IMR-90 (cell line): ENCODE results near the gene TMEM86B. TPM values are rescaled to one million over a fixed set of nuclear protein-coding genes. Genes with fewer than 3 reads are reported as not detected.

Experiments
- ATAC-seq: fragments of 200-7000 bp; cut with Tn5 transposase; 2 replicates; pipeline ENCODE4 v1.9.1; 2020; ENCODE audit warnings: low read depth, mild to moderate bottlenecking, moderate library complexity
- BruUV-seq: library from RNA; stranded (reverse); fragments of 400-500 nt; replicated peaks from 2 replicates; lab custom pipeline; 2021; lab: Mats Ljungman, UMichigan
- CTCF ChIA-PET: fragments of 300-600 bp; formaldehyde crosslinking; extraction: SDS; loops from one replicate; lab custom pipeline; 2021; ENCODE audit warnings: antibody characterized with exemption; lab: Yijun Ruan, JAX
- POLR2A ChIA-PET: fragments of 300-600 bp; sonication (Branson Sonifier 250); formaldehyde crosslinking; loops from one replicate; lab custom pipeline; 2022; ENCODE audit warnings: antibody characterized with exemption; ENCODE audit not compliant: unreplicated experiment; lab: Charles Lee
- DNase-seq: peaks from one replicate; pipeline ENCODE4 v3.0.0; 2013
- H2AFZ ChIP-seq: replicated peaks from 2 replicates; pipeline ENCODE3; 2013; ENCODE audit warnings: low read length, mild to moderate bottlenecking; ENCODE audit not compliant: poor library complexity
- H2AK5ac ChIP-seq: 2 replicates; pipeline ENCODE4 v1.6.1; 2013; ENCODE audit warnings: low read depth, low read length, inconsistent platforms
- H2AK9ac ChIP-seq: replicated peaks from 2 replicates; pipeline ENCODE3; 2013; ENCODE audit warnings: mild to moderate bottlenecking, low read depth, low read length, moderate library complexity; ENCODE audit not compliant: poor library complexity
- H2BK120ac ChIP-seq: 2 replicates; pipeline ENCODE4 v1.6.1; 2013; ENCODE audit warnings: low read depth, low read length, inconsistent platforms
- H2BK15ac ChIP-seq: 3 replicates; pipeline ENCODE4 v1.6.1; 2013; ENCODE audit warnings: low read depth, low read length, inconsistent platforms
- H2BK20ac ChIP-seq: 2 replicates; pipeline ENCODE4 v1.6.1; 2013; ENCODE audit warnings: low read depth, mild to moderate bottlenecking, inconsistent platforms, low read length, moderate library complexity
- H2BK5ac ChIP-seq: 2 replicates; pipeline ENCODE4 v1.6.1; 2013; ENCODE audit warnings: mild to moderate bottlenecking, low read depth, low read length, inconsistent platforms; ENCODE audit not compliant: poor library complexity, severe bottlenecking
- H3K14ac ChIP-seq: replicated peaks from 2 replicates; pipeline ENCODE4 v1.6.1; 2013; ENCODE audit warnings: low read depth, low read length, inconsistent platforms
- H3K18ac ChIP-seq: 2 replicates; pipeline ENCODE4 v1.6.1; 2013; ENCODE audit warnings: low read depth, low read length, control low read depth
- H3K23ac ChIP-seq: 2 replicates; pipeline ENCODE4 v1.6.1; 2013; ENCODE audit warnings: low read depth, low read length, inconsistent platforms
- H3K27ac ChIP-seq: 2 replicates; pipeline ENCODE4 v1.5.1; 2013; ENCODE audit warnings: mild to moderate bottlenecking, control low read depth, low read length; ENCODE audit not compliant: insufficient read depth
- H3K27me3 ChIP-seq: 2 replicates; pipeline ENCODE4 v1.6.1; 2013; ENCODE audit warnings: low read length; ENCODE audit not compliant: control insufficient read depth, insufficient read depth
- H3K36me3 ChIP-seq: 2 replicates; pipeline ENCODE4 v1.6.1; 2013; ENCODE audit warnings: low read length, mixed read lengths; ENCODE audit not compliant: control insufficient read depth, insufficient read depth
- H3K4ac ChIP-seq: 2 replicates; pipeline ENCODE4 v1.6.1; 2013; ENCODE audit warnings: low read depth, low read length, inconsistent platforms
- H3K4me1 ChIP-seq: 2 replicates; pipeline ENCODE4 v1.6.1; 2013; ENCODE audit warnings: low read length, mixed read lengths; ENCODE audit not compliant: control insufficient read depth, insufficient read depth
- H3K4me2 ChIP-seq: 2 replicates; pipeline ENCODE4 v1.6.1; 2013; ENCODE audit warnings: low read depth, mild to moderate bottlenecking, control low read depth, low read length, moderate library complexity
- H3K4me3 ChIP-seq: 2 replicates; pipeline ENCODE4 v1.5.1; 2013; ENCODE audit warnings: low read depth, mild to moderate bottlenecking, control low read depth, low read length, moderate library complexity; ENCODE audit not compliant: insufficient read depth
- H3K56ac ChIP-seq: 2 replicates; pipeline ENCODE4 v1.6.1; 2013; ENCODE audit warnings: low read length, inconsistent platforms; ENCODE audit not compliant: insufficient read depth; ENCODE audit errors: extremely low read depth
- H3K79me1 ChIP-seq, 2 experiments: 2 replicates each; pipeline ENCODE4 v1.6.1; 2013; ENCODE audit warnings: low read length in 2 of 2, inconsistent platforms in 1 of 2, low read depth in 1 of 2
- H3K9ac ChIP-seq: 2 replicates; pipeline ENCODE4 v1.6.1; 2013; ENCODE audit warnings: low read depth, low read length, control low read depth
- H3K9me1 ChIP-seq: 2 replicates; pipeline ENCODE4 v1.6.1; 2013; ENCODE audit warnings: low read length, inconsistent platforms; ENCODE audit not compliant: insufficient read depth
- H3K9me3 ChIP-seq: 2 replicates; pipeline ENCODE4 v1.6.1; 2013; ENCODE audit warnings: low read length; ENCODE audit not compliant: control insufficient read depth, insufficient read depth
- H4K20me1 ChIP-seq: 2 replicates; pipeline ENCODE4 v1.6.1; 2013; ENCODE audit warnings: low read length, inconsistent platforms; ENCODE audit not compliant: insufficient read depth
- H4K5ac ChIP-seq: 2 replicates; pipeline ENCODE4 v1.6.1; 2013; ENCODE audit warnings: mild to moderate bottlenecking, low read depth, low read length, control low read depth
- H4K8ac ChIP-seq, 2 experiments: 2 replicates each; pipeline ENCODE4 v1.6.1; 2013; ENCODE audit warnings: low read depth in 2 of 2, low read length in 2 of 2, control low read depth in 1 of 2, inconsistent platforms in 1 of 2
- H4K91ac ChIP-seq: 2 replicates; pipeline ENCODE4 v1.6.1; 2013; ENCODE audit warnings: low read depth, low read length, inconsistent platforms; ENCODE audit not compliant: insufficient read depth
- BHLHE40 ChIP-seq: fragments of 150-350 bp; IDR thresholded peaks from 2 replicates; pipeline ENCODE4 v1.6.1; 2016; ENCODE audit warnings: mild to moderate bottlenecking, low read depth, low read length
- CEBPB ChIP-seq: IDR thresholded peaks from 2 replicates; pipeline ENCODE4 v1.6.1; 2012; ENCODE audit warnings: low read depth, low read length, improper control_type of control experiment
- CHD1 ChIP-seq: IDR thresholded peaks from 2 replicates; pipeline ENCODE4 v1.6.1; 2012; ENCODE audit warnings: low read depth, low read length, improper control_type of control experiment
- CTCF ChIP-seq: conservative IDR thresholded peaks from 2 replicates; pipeline ENCODE4 v1.5.1; 2012; ENCODE audit warnings: mild to moderate bottlenecking, low read depth, low read length, improper control_type of control experiment
- FOS ChIP-seq: fragments of 150-350 bp; IDR thresholded peaks from 2 replicates; pipeline ENCODE4 v1.6.1; 2016; ENCODE audit warnings: low read depth, low read length
- MAFK ChIP-seq: IDR thresholded peaks from 2 replicates; pipeline ENCODE4 v1.6.1; 2012; ENCODE audit warnings: low read depth, low read length, improper control_type of control experiment
- MAZ ChIP-seq: IDR thresholded peaks from 2 replicates; pipeline ENCODE4 v1.6.1; 2012; ENCODE audit warnings: low read depth, mild to moderate bottlenecking, low read length, improper control_type of control experiment, moderate library complexity, borderline replicate concordance
- MXI1 ChIP-seq: IDR thresholded peaks from 2 replicates; pipeline ENCODE4 v1.6.1; 2012; ENCODE audit warnings: low read depth, mild to moderate bottlenecking, low read length, moderate library complexity, borderline replicate concordance
- POLR2A ChIP-seq: IDR thresholded peaks from 2 replicates; pipeline ENCODE4 v1.6.1; 2012; ENCODE audit warnings: mild to moderate bottlenecking, low read depth, low read length
- RAD21 ChIP-seq: IDR thresholded peaks from 2 replicates; pipeline ENCODE4 v1.6.1; 2012; ENCODE audit warnings: low read length, improper control_type of control experiment
- RCOR1 ChIP-seq: IDR thresholded peaks from 2 replicates; pipeline ENCODE4 v1.6.1; 2012; ENCODE audit warnings: mild to moderate bottlenecking, low read length, improper control_type of control experiment; ENCODE audit not compliant: insufficient replicate concordance
- SMC3 ChIP-seq: fragments of 150-350 bp; IDR thresholded peaks from 2 replicates; pipeline ENCODE4 v1.6.1; 2016; ENCODE audit warnings: low read depth, mild to moderate bottlenecking, antibody characterized with exemption, low read length, moderate library complexity
- USF2 ChIP-seq: fragments of 150-350 bp; IDR thresholded peaks from 2 replicates; pipeline ENCODE4 v1.6.1; 2017; ENCODE audit warnings: mild to moderate bottlenecking, antibody characterized with exemption, low read length, low read depth
- WGBS, 2 experiments: methylation state at CpG; one replicate each; pipeline versions ENCODE4 v1.1.5 to v1.1.7; 2013; ENCODE audit warnings: missing lambda C conversion rate in 2 of 2; ENCODE audit not compliant: insufficient read length in 1 of 2; ENCODE audit errors: extremely low coverage in 2 of 2; 5-methylcytosine and 5-hydroxymethylcytosine counted together
- dilution Hi-C: fragments of 300-500 bp; cut with HindIII; formaldehyde crosslinking; loops from one replicate; pipeline ENCODE4 v1.14.3; 2018; ENCODE audit warnings: low sequenced_read_pairs; ENCODE audit not compliant: unreplicated experiment
- in situ Hi-C: fragments of 300-500 bp; cut with MboI; formaldehyde crosslinking; loops from 3 replicates; pipeline ENCODE4 v1.14.3; 2019; ENCODE audit warnings: low sequenced_read_pairs, inconsistent platforms, mixed read lengths
- intact Hi-C: fragments of 100-400 bp; cut with micrococcal nuclease; formaldehyde crosslinking; loops from 2 replicates; pipeline ENCODE4 v1.10.0; 2022
- polyA plus RNA-seq, 3 experiments: library from polyadenylated mRNA; depleted of rRNA; stranded (reverse); fragments of >200 nt; gene quantifications; 2 replicates each; pipeline ENCODE4 v1.2.3, GENCODE V29; 2012; ENCODE audit warnings: low replicate concordance in 1 of 3
- total RNA-seq: library from RNA; depleted of rRNA; stranded (reverse); fragments of >200 nt; gene quantifications from 2 replicates; pipeline ENCODE4 v1.2.3, GENCODE V29; 2012

Gene TMEM86B
- total and polyA plus RNA-seq, 2 of the 4 experiments (the other 2 are of a cell fraction): 0.18 to 2.4 TPM

- CTCF ChIA-PET: no interaction called here
- peaks cover 3% of the 10 kb centered on the region for H4K20me1 ChIP-seq
- H2AK9ac ChIP-seq: no peak overlapping the region
- H2AK5ac ChIP-seq: no peak overlapping the region
- H3K4ac ChIP-seq: no peak overlapping the region
- no peak overlapping the region for H2BK15ac ChIP-seq
- no peak overlapping the region for H3K4me2 ChIP-seq
- H3K56ac ChIP-seq: no peak overlapping the region
- no peak overlapping the region for H2AFZ ChIP-seq
- TF ChIP-seq CTCF (no peak), BHLHE40 (no peak), MXI1 (no peak), POLR2A (no peak), RAD21 (no peak), FOS (no peak), CEBPB (no peak), RCOR1 (no peak), MAZ (no peak), MAFK (no peak), CHD1 (no peak), USF2 (no peak), SMC3 (no peak)
- peaks cover 2 to 34% of the 10 kb centered on the region in 2 experiments; a peak in 3 of 4 replicates for H3K79me1 ChIP-seq
- BruUV-seq: no TSS peak
- H3K27me3 ChIP-seq: no peaks in the 10 kb centered on the region
- no peak overlapping the region for H3K27ac ChIP-seq
- H3K9me1 ChIP-seq: peaks cover 5% of the 10 kb centered on the region
- no peak overlapping the region for H4K5ac ChIP-seq
- no peak overlapping the region for H3K4me3 ChIP-seq
- in situ Hi-C loops: no loop called here
- H4K91ac ChIP-seq: no peak overlapping the region
- no peak overlapping the region for H3K23ac ChIP-seq
- intact Hi-C loops: no loop called here
- dilution Hi-C loops: no loop called here
- no peak overlapping the region for H4K8ac ChIP-seq
- H3K9me3 ChIP-seq: no peaks in the 10 kb centered on the region
- H2BK5ac ChIP-seq: no peak overlapping the region
- H3K14ac ChIP-seq: no peak overlapping the region
- DNase-seq: no peak
- WGBS, 2 experiments: 100% methylated on average over 2 of the region's 6 CpGs; no CpG with 5 or more reads in 1 of the 2 experiments
- POLR2A ChIA-PET: no interaction called here
- no peak overlapping the region for H3K18ac ChIP-seq
- H3K4me1 ChIP-seq: no peaks in the 10 kb centered on the region
- H3K36me3 ChIP-seq: peaks cover 81% of the 10 kb centered on the region
- no peak overlapping the region for H2BK120ac ChIP-seq
- H2BK20ac ChIP-seq: no peak overlapping the region
- ATAC-seq: no peak
- no peak overlapping the region for H3K9ac ChIP-seq
Observed at GRCh38 chr19:55240713-55241020, 12.1 kb upstream of the TMEM86B start.
